Neural progenitor cell (in vitro differentiated cells): ENCODE data around the gene CTIF. TPM values are rescaled to one million over a fixed set of nuclear protein-coding genes. Genes with fewer than 3 reads are reported as not detected.

Source experiments
- DNase-seq: peaks from one replicate; pipeline ENCODE4 v3.0.0-alpha.2; 2016; ENCODE audit warnings: low spot score
- H2AFZ ChIP-seq: fragments of 200-600 bp; sonication (generic); replicated peaks from 2 replicates; pipeline ENCODE4 v1.6.1; 2016; ENCODE audit warnings: antibody characterized with exemption
- H3F3A ChIP-seq: fragments of 200-600 bp; sonication (generic); 2 replicates; pipeline ENCODE4 v1.6.1; 2016; ENCODE audit warnings: antibody characterized with exemption, low read depth
- H3K27ac ChIP-seq: fragments of 200-600 bp; sonication (generic); 2 replicates; pipeline ENCODE4 v1.5.1; 2016; ENCODE audit warnings: mild to moderate bottlenecking
- H3K27me3 ChIP-seq: fragments of 200-600 bp; sonication (generic); 2 replicates; pipeline ENCODE4 v1.6.1; 2016; ENCODE audit warnings: mild to moderate bottlenecking, moderate library complexity
- H3K36me3 ChIP-seq: fragments of 200-600 bp; sonication (generic); 2 replicates; pipeline ENCODE4 v1.5.1; 2016
- H3K4me1 ChIP-seq: fragments of 200-600 bp; sonication (generic); 2 replicates; pipeline ENCODE4 v1.6.1; 2016; ENCODE audit warnings: mixed run types
- H3K4me2 ChIP-seq: fragments of 200-600 bp; sonication (generic); 2 replicates; pipeline ENCODE4 v1.6.1; 2016
- H3K4me3 ChIP-seq: fragments of 200-600 bp; sonication (generic); 2 replicates; pipeline ENCODE4 v1.5.1; 2016
- H3K79me2 ChIP-seq: fragments of 200-600 bp; sonication (generic); 2 replicates; pipeline ENCODE4 v1.6.1; 2016; ENCODE audit warnings: low read depth
- H3K9ac ChIP-seq: fragments of 200-600 bp; sonication (generic); 2 replicates; pipeline ENCODE4 v1.6.1; 2016
- H3K9me3 ChIP-seq: fragments of 200-600 bp; sonication (generic); 2 replicates; pipeline ENCODE4 v1.5.1; 2016; ENCODE audit warnings: low read depth
- H4K20me1 ChIP-seq: fragments of 200-600 bp; sonication (generic); 2 replicates; pipeline ENCODE4 v1.6.1; 2016; ENCODE audit warnings: low read depth
- H3K27ac Mint-ChIP-seq: 3 replicates; pipeline ENCODE4 v1.8.0; 2021; ENCODE audit warnings: mixed read lengths
- H3K27me3 Mint-ChIP-seq: 2 replicates; pipeline ENCODE4 v1.8.0; 2022; ENCODE audit warnings: low read depth, mild to moderate bottlenecking, inconsistent platforms, moderate library complexity, mixed read lengths; ENCODE audit not compliant: insufficient read depth
- H3K36me3 Mint-ChIP-seq: 3 replicates; pipeline ENCODE4 v1.8.0; 2021; ENCODE audit warnings: mixed read lengths
- H3K4me1 Mint-ChIP-seq: 3 replicates; pipeline ENCODE4 v1.8.0; 2021; ENCODE audit warnings: mixed read lengths
- H3K4me3 Mint-ChIP-seq: 3 replicates; pipeline ENCODE4 v1.8.0; 2021; ENCODE audit warnings: mild to moderate bottlenecking, moderate library complexity, mixed read lengths
- H3K9me3 Mint-ChIP-seq: 3 replicates; pipeline ENCODE4 v1.8.0; 2020; ENCODE audit warnings: mixed read lengths
- EZH2 ChIP-seq: fragments of 200-600 bp; sonication (generic); IDR thresholded peaks from 2 replicates; pipeline ENCODE4 v1.6.1; 2017; ENCODE audit warnings: antibody characterized with exemption, mild to moderate bottlenecking, moderate library complexity
- EZH2phosphoT487 ChIP-seq: fragments of 200-600 bp; sonication (generic); IDR thresholded peaks from 2 replicates; pipeline ENCODE4 v1.6.1; 2017; ENCODE audit warnings: antibody characterized with exemption
- total RNA-seq: library from RNA; depleted of rRNA; stranded (reverse); fragments of >200 nt; gene quantifications from 2 replicates; pipeline ENCODE4 v1.2.3, GENCODE V29; 2015; ENCODE audit warnings: low replicate concordance
- TF ChIP-seq, protein P1 (sequence below): fragments of 200-600 bp; sonication (generic); IDR thresholded peaks from 2 replicates; pipeline ENCODE4 v1.5.1; 2017; ENCODE audit warnings: antibody characterized with exemption, mild to moderate bottlenecking

Gene CTIF
- total RNA-seq, 1 donor from 2014 or later, result 17.6 TPM

DNA sequence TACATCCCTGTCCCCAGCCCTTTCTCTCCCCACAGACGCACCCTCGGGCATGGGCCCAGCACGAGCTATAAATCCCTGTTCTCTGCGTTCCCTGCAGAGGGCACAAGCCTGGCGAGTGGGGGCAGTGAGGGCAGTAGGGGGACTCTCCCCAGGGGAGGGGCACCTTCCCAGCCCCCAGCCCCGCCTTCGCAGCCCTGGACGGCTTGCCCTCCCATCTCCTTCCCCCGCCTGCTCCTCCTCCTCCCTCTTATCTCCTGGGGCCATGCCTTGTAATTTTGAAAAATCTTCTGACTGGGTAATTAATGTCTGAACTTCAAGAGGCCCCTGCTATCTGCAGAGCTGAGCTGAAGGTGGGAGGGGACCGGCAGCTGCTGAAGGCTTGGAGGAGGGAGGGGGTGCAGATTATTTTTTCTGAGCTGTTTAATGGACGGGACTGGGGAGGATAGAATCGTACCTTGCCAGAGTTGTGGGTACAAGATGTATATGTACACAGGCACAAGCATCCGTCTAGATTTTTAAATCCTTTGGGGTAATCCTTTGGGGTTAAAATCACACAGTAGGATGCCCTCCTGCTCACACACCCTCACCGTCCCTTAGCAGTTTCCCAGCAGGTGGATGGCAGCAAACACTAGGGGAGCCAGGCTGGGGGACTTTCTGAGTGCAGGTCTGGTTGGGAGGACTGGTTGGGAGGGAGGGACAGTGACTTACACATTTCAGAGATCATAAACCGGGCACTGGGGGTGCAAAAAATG lies 290.0 kb downstream of the CTIF start:
- H3K4me3 Mint-ChIP-seq, result peak overlapping the region; percentile 86
- Histone ChIP-seq H3K9ac (no peak overlapping the region), H3K4me2 (peak overlapping the region; percentile 60), H3K36me3 (no peaks in the 10 kb centered on the region), H4K20me1 (no peaks in the 10 kb centered on the region), H3K9me3 (no peaks in the 10 kb centered on the region), H3K27ac (peak overlapping the region; percentile 83), H3K4me3 (no peak overlapping the region), H3K27me3 (no peaks in the 10 kb centered on the region), H3K4me1 (peaks cover 60% of the 10 kb centered on the region), H2AFZ (no peak overlapping the region), H3K79me2 (no peaks in the 10 kb centered on the region), H3F3A (peaks cover 37% of the 10 kb centered on the region)
- DNase-seq, result peak; percentile 30
- peaks cover 6% of the 10 kb centered on the region for H3K27me3 Mint-ChIP-seq
- TF ChIP-seq, protein P1, sequence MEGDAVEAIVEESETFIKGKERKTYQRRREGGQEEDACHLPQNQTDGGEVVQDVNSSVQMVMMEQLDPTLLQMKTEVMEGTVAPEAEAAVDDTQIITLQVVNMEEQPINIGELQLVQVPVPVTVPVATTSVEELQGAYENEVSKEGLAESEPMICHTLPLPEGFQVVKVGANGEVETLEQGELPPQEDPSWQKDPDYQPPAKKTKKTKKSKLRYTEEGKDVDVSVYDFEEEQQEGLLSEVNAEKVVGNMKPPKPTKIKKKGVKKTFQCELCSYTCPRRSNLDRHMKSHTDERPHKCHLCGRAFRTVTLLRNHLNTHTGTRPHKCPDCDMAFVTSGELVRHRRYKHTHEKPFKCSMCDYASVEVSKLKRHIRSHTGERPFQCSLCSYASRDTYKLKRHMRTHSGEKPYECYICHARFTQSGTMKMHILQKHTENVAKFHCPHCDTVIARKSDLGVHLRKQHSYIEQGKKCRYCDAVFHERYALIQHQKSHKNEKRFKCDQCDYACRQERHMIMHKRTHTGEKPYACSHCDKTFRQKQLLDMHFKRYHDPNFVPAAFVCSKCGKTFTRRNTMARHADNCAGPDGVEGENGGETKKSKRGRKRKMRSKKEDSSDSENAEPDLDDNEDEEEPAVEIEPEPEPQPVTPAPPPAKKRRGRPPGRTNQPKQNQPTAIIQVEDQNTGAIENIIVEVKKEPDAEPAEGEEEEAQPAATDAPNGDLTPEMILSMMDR, result no peak
- TF ChIP-seq EZH2phosphoT487 (no peak), EZH2 (no peak)
- peaks cover 7% of the 10 kb centered on the region for H3K9me3 Mint-ChIP-seq
- peak overlapping the region; percentile 100 for H3K27ac Mint-ChIP-seq
- H3K4me1 Mint-ChIP-seq, result peaks cover 93% of the 10 kb centered on the region
- peaks cover 7% of the 10 kb centered on the region for H3K36me3 Mint-ChIP-seq

DNA sequence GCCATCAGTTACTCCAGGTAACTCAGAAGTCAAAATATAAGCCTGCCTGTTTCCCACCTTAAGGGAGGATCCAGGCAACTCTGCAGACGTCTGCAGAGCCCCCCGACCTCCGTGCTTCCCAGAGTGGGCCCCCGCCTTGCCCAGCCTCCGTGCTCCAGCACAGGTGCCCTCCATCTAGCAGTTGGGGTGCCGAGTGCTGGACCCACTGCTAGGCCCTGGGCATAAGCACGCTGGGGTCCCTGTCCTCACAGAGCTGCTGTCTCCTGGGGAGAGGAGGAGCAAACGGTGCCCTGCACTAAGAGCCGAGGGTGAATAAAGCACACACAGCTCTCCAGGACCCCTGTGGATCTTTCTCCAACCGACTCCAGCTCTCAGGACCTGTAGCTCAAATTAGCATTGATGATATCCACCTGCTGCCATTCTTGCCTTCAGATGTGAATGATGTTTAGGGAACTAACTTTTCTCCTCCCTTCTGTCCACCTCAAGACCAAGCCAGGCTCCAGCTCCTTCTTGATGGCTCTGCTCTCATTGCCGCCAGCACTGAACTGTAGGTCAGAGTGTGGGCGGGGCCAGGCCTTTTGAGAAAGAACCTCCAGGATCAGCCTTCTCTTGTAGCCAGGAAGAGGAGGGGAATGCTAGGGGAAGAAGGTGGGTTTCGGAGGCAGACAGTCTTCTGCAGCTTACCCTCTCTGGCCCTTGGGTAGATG lies 290.8 kb downstream of the CTIF start:
- Histone ChIP-seq H3K9ac (no peak overlapping the region), H4K20me1 (no peaks in the 10 kb centered on the region), H3K79me2 (no peaks in the 10 kb centered on the region), H3K36me3 (no peaks in the 10 kb centered on the region), H3F3A (peaks cover 37% of the 10 kb centered on the region), H3K4me3 (no peak overlapping the region), H2AFZ (no peak overlapping the region), H3K27ac (no peak overlapping the region), H3K27me3 (no peaks in the 10 kb centered on the region), H3K4me1 (peaks cover 60% of the 10 kb centered on the region), H3K9me3 (no peaks in the 10 kb centered on the region), H3K4me2 (peak overlapping the region; percentile 60)
- no peak for TF ChIP-seq EZH2
- TF ChIP-seq, protein P1, result no peak
- TF ChIP-seq EZH2phosphoT487, result no peak
- Mint-ChIP-seq H3K27me3 (peaks cover 6% of the 10 kb centered on the region), H3K9me3 (no peaks in the 10 kb centered on the region), H3K36me3 (no peaks in the 10 kb centered on the region), H3K4me3 (peak overlapping the region; percentile 76), H3K27ac (peak overlapping the region; percentile 95), H3K4me1 (peaks cover 96% of the 10 kb centered on the region)
- peak; percentile 75 for DNase-seq

DNA sequence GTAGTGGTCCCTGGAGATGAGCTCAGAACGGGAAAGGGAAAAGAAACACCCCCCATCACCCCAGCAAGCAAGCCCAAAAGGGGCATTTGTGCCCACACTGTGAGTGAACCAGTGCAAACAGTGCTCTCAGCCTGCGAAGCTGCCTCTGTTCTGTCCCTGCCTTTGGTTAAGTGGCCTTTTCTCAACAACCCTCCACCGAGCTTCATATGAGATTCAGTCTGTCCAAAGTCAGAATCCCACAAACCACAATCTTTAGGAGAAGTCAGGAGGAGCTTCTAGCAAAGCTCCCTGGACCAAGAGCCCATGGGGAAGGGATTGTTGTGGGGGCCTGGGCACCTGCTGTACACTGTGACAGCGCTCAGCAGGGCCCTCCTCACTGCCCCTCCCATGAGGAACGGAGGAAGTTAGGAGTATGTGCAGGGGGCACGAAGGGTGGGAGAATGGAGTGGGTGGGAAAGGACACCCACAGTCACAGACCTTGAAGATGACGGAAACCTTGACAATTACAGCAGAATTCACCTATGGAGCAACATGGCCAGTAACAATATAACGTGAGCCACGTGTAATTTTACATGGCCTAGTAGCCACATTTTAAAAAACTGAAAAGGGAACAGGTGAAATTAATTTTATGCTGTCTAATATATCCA lies 292.4 kb downstream of the CTIF start:
- H3K27ac Mint-ChIP-seq, result peak overlapping the region; percentile 39
- H3K79me2 ChIP-seq, result no peaks in the 10 kb centered on the region
- no peak for TF ChIP-seq EZH2
- TF ChIP-seq, protein P1, result no peak
- no peak for TF ChIP-seq EZH2phosphoT487
- H3F3A ChIP-seq, result peaks cover 36% of the 10 kb centered on the region
- H3K27me3 Mint-ChIP-seq, result peaks cover 4% of the 10 kb centered on the region
- no peak overlapping the region for H3K4me3 Mint-ChIP-seq
- H3K27me3 ChIP-seq, result no peaks in the 10 kb centered on the region
- H3K4me3 ChIP-seq, result no peak overlapping the region
- H3K4me1 ChIP-seq, result peaks cover 55% of the 10 kb centered on the region
- H3K4me2 ChIP-seq, result no peak overlapping the region
- no peaks in the 10 kb centered on the region for H4K20me1 ChIP-seq
- H3K36me3 Mint-ChIP-seq, result no peaks in the 10 kb centered on the region
- H3K9me3 Mint-ChIP-seq, result no peaks in the 10 kb centered on the region
- no peak overlapping the region for H3K27ac ChIP-seq
- no peak overlapping the region for H3K9ac ChIP-seq
- DNase-seq, result no peak
- no peaks in the 10 kb centered on the region for H3K36me3 ChIP-seq
- H3K9me3 ChIP-seq, result no peaks in the 10 kb centered on the region
- H2AFZ ChIP-seq, result no peak overlapping the region
- peaks cover 93% of the 10 kb centered on the region for H3K4me1 Mint-ChIP-seq
